Left ventricle myocardium superior (tissue), 1 donor: ENCODE results near the gene VIPR2. TPM values are rescaled to one million over a fixed set of nuclear protein-coding genes. Genes with fewer than 3 reads are reported as not detected.

ENCODE experiments used
- ATAC-seq: fragments of 200-7000 bp; cut with Tn5 transposase; one replicate; pipeline ENCODE4 v1.9.1; 2020; ENCODE audit warnings: mild to moderate bottlenecking, moderate library complexity
- DNase-seq: peaks from one replicate; pipeline ENCODE4 v3.0.0-alpha.2; 2020
- intact Hi-C: fragments of 100-400 bp; cut with micrococcal nuclease; formaldehyde crosslinking; loops from one replicate; pipeline ENCODE4 v1.11.0; 2022
- total RNA-seq: library from RNA; stranded (reverse); fragmentation: NEBNext Ultra II Directional; extraction: Animal tissue kit (Norgen Biotek cat#: 25700); gene quantifications from one replicate; pipeline ENCODE4 v1.2.1, GENCODE V29; 2021
- donor health status: DM: no; HTN: yes; CAD: no; lungs with severe emphysema.

Gene VIPR2
- total RNA-seq, 1 donor from 2014 or later = 21.3 TPM

DNA sequence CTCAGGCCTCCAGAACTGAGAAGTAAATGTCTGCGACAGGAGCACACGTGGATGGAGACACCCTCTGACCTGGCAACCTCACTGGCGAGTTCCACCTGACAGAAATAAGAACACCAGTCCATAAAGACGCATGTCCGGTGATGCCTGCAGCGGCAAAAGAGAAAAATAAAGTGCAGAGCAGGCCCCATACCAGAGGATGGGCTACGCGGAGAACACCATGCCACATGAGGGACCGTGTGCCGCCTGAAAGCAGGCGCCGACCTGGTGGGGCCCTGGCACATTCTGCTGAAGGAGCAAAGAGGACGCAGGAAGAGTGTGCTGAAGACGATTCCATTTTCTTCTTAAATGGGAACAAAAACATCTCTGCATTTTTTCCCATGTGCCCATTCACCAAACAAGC lies 105.0 kb downstream of the VIPR2 start:
- intact Hi-C loops = no loop called here
- DNase-seq (no peak), ATAC-seq (no peak)

DNA sequence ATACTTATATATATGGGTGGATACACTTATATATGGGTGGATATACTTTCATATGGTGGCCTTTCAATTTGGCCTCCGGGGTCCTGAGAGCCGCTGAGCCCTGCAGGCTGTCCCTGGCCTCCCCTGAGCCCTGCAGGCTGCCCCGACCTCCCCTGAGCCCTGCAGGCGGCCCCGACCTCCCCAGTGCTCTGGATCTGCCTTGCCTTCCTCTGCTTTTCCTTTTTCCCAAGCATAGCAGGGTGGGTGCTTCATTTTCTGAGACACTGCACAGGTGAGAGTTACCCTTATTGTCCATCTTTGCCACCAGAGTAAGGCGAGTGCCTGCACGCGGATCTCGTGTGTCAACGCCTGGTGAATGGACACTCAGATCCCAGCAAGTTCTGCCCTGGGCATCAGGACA lies 106.6 kb downstream of the VIPR2 start:
- ATAC-seq (no peak), DNase-seq (no peak)
- intact Hi-C loops = no loop called here

DNA sequence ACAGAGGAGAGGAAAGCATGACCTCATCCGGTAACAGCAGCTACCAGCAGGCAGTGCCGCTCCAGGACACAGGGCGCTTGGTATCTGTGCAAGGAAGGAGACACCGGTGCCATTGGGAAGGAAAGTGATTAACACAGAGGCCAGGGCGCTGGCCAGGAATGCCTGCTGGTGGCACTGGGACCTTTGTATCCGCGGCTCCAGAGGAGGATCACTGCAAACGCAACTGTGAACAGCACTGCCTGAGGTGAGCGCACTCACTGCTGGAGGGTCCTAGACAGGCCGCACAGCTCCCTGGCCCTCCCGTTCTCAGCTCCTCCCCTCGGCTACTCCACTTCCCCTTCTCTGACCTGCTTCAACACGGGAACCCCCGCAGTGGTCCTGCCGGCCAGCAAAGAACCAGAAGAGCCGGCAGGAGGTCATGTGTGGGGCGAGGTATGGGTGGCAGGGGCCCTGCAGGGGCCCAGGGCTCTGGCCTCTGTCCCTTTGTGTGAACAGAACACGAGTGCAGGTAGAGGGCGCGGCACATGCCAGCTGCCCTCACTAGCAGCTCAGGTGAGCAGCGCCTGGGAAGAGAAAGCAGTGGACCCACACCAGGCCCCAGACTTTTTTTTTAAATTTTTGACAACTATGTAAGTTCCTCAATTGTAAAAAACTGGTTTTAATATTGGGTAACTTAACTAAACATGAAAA lies 107.6 kb downstream of the VIPR2 start:
- intact Hi-C loops = no loop called here
- ATAC-seq = no peak
- DNase-seq = no peak

DNA sequence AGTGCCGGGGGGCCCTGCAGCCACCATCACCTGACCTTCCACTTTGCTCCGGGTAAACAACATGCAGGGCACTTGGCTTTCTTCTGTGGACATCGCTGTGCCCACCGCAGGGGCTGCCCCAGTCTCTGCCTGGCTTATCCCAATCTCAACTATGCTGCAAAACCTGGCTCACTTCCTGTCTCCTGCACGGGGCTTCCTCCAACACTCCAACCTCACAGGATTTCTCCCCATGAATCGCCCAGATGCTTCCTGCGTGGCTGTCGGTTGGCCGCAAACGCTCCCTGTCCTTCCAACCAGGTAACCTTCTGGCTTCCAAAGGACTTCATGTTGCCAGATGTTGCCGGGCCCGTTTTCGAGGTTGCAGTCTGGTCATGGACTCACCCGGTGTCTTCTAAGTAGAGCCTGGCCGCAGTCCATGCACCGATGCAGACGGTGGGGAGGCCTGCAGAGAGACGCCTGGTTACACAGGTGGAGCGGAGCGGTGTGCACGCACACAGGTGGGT lies 109.0 kb downstream of the VIPR2 start:
- ATAC-seq (no peak), DNase-seq (no peak)
- intact Hi-C loops = no loop called here

DNA sequence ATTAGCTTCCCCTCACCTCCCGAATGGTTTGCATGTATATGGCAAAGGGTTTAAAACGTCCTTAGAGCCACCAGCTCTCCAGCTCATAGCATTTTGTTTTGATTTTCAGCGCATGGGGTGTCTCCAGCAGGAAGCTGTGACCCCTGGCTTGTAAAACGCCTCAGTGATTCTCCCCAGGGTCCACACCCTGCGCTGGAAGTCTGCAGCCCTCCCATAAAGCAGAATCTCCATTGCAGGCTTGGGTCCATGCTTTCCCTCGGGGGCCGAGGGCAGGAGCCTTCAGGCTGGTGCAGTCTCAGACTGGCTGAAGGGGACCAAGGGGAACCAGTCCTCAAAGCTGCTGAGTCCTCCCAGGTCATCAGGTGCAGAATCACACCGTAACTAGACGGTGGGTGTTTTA lies 109.7 kb downstream of the VIPR2 start:
- intact Hi-C loops = no loop called here
- ATAC-seq = no peak
- no peak for DNase-seq

DNA sequence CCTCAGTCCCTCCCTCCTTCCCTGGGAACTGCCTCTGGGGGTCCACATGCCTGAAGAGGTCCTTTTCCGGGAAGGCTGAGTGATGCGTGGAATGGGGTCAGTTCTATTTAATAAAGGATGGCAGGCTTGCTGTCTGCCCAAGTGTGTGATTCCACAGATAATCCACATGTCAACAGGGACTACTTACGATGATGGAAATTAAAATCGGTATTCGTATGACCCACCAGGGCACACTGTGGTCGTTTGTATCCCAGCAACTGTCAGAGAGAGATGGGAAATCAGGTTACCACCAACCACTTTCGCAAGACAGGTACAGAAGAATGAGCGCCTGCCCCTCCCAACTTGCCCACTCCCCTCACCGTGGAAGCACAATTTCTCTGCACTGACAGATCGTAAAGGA lies 110.3 kb downstream of the VIPR2 start:
- intact Hi-C loops = no loop called here
- ATAC-seq = no peak
- no peak for DNase-seq

DNA sequence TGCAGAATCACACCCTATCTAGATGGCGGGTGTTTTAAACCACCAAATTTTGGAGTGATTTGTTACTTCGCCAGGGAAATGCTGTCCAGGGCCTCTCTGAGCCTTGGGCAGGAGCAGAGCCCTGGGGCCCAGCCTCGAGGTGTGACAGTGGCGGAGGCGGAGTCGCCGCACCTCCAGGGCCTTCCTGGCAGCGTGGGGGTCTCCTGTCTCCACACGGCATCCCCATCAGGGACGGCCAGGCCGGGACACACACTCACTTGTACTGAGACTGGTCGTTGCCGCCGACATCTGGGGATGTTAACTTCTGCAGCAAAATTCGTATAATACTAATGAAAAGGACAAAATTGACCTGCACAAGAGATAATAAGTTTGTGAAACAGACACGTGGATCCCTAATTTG lies 110.7 kb downstream of the VIPR2 start:
- intact Hi-C loops = no loop called here
- no peak for ATAC-seq
- no peak for DNase-seq

DNA sequence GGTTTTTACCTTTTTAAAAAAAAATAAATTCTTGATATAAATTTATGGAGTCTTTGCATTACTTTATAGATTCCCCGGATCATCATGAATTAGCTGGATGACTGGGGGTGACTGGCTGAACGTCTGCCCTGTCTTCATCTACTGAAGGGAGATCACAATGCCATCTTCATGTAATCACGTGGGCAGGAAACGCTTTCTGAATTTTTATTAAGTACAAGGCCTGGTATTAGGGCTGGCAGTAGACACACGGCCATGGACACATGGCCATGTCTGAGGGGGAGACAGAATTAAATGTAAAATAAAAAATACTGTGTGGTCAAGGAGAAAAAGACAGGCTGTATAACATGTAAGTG lies 111.2 kb downstream of the VIPR2 start:
- ATAC-seq = no peak
- no peak for DNase-seq
- intact Hi-C loops = no loop called here

DNA sequence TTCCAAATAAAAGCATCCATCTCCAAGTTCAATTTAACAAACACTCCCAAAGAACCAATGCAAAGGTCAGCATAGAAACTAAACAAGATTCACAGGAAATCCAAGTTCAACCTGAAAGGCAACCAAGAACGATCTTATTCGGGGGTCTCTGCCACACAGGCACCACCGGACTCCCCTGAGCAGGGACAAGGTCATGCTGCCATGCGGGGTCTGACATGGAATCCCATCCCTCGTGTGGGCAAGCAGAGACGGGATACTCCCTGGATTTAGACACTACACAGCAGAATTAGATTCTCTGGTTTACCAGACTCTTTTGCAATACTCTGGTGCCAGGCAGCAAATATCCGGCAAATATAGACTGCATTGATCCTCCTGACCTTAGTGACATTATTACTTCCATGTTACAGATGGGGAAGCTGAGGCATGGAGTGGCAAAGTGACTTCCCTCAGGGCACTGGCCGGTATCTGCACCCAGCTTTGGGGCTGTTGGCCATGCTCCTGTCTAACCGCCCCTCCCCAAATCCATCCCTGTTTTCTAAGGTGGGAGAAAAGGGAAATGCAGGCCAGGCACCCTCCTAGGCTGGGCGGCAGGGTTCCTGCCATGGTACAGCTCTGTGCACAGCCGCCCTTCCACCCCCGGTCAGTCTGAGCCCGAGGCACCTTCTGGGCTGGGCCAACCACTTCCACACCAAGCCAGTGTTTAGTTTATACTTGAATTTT lies 111.8 kb downstream of the VIPR2 start:
- no peak for DNase-seq
- intact Hi-C loops = no loop called here
- no peak for ATAC-seq

DNA sequence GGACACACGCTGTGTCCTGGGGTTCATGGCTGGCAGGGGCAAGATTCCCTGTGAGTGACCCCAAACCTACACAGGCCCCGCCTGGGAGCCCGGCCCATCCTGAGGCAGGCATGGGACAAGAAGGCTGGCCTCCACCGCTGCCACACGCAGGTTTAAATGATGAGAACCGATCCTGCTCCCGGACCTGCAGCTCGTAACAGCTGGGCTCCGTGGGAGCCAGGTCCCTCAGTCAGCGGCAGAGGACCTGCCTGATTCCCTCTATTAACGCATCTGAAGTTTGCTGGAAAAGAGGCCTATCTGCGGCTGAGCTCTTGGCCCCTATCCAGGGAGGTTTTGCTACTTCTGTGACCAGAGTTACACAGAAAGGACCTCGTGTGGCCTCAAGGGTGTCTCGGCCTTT lies 112.3 kb downstream of the VIPR2 start:
- ATAC-seq (no peak), DNase-seq (peak; percentile 55)
- intact Hi-C loops = no loop called here

DNA sequence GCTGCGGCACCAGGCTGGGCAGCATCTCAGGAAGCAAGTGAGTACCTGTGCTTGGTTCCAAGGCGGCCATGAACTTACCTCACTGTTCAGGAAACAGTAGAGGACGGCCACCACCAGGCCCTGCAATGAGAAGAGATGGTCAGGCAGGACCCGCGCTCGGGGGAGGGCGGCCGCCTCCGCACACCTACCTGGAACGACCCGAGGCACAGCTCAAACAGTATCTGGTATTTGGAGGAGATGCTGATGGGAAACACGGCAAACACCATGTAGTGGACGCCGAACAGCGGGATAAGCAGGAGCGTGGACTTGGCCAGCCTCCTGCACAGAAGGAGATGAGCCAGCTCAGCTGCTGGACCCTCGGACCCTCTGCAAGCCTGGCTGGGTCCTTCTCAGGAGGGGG lies 112.9 kb downstream of the VIPR2 start:
- ATAC-seq = no peak

DNA sequence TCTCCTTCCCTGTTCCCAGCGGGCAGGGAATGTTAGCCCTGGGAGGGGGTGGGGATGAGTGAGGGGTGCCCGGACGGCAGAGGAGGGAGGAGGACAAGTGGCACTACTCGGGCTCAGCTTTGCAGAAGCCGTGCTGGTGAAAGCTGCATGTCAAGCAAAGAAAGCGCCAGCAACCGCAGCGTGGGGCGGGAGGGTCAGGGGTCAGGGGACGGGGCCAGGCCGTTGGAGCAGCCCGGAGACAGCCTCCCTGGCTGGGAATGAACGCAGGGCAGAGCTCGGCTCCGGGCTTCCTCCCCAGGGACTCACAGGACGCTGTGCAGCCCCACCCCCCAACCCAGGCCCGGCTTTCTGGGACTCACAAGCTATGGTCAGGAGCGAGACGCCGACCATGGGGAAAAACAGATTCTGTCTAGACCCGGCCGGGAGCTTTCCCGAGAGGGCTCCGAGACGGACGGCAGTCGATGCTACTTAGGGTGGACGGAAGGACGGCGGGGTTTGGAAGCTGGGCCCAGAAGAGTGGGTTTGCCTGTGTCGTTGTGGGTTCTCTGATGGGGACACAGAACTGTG lies 113.4 kb downstream of the VIPR2 start:
- peak; percentile 78 for ATAC-seq
- intact Hi-C loops = no loop called here

More for the DNA sequence above, 112.9 kb downstream of the VIPR2 start:
- no peak for DNase-seq
- intact Hi-C loops = no loop called here

DNA sequence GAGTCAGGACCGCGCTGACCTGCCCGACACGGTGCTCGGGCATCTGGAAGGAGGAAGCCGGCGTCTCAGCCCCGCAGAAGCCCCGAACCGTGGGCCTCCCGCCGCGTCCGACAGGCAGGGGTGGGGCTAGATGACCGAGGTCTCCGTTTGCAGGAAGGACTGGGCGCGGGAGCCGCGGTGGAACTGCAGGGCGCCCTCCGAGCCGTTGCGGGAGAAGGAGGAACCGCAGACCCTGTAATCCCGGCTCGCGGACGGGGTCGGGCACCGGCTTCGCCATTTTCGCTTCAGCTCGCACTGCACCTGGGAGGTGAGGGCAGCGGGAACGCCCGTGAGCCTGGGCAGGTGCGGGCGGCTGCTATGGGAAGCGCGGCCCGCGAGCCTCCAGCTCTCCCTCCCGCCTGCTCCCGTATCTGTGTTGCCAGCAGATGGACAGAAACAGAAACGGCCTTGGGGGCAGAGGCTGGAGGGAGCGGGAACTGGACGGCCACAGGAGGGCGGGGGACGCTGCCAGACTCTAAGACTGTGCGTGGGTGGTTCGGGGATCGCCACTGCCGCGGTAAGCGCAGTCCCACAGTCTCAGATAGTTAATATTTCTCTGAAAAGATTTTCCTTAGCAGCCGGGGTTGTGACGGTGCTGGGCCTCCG lies 114.1 kb downstream of the VIPR2 start:
- intact Hi-C loops = no loop called here
- ATAC-seq (peak; percentile 74), DNase-seq (peak; percentile 77)

More for the DNA sequence above, 113.4 kb downstream of the VIPR2 start:
- peak; percentile 82 for DNase-seq

DNA sequence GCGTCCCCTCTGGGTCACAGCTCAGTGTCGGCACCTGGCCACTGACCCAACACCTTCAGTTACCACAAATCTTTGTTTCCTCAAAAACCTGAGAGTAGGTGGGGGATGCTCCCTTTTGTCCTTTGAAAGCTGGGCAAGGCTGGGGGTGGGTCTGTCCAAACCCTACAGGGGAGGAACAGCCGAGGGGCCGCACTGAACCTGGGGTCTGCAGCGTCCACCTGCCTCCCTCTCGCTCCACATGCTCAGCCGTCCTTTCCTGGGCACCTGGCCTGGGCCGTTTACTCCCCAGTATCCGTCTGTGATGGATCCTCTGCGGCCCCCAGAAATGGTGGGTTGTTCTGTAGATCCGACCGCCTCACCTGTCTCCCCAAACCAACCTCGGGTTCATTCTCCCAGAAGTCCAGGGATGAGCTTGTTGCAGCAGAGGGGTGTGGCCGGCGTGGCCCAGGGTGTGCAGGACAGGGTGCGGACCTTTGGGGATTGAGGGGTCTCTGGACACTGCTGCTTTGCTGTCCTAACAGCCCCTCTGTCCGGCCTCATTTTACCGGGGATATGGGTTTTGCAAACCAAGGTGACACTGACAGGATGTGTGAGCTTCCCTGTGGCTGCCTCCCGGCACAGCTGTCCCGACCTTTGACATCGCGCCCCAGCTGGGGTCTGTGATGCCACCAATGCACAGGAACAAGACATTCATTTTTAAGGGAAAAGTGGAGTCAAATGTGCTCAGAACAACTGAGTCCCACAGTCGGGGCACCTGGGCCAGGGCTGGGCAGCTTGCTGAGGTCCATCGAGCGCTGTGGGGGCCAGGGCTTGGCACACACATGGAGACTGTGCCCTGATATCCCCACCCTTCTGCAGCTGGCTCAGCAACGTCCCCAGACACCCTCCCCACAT lies 115.9 kb downstream of the VIPR2 start:
- no peak for ATAC-seq
- intact Hi-C loops = no loop called here
- no peak for DNase-seq

DNA sequence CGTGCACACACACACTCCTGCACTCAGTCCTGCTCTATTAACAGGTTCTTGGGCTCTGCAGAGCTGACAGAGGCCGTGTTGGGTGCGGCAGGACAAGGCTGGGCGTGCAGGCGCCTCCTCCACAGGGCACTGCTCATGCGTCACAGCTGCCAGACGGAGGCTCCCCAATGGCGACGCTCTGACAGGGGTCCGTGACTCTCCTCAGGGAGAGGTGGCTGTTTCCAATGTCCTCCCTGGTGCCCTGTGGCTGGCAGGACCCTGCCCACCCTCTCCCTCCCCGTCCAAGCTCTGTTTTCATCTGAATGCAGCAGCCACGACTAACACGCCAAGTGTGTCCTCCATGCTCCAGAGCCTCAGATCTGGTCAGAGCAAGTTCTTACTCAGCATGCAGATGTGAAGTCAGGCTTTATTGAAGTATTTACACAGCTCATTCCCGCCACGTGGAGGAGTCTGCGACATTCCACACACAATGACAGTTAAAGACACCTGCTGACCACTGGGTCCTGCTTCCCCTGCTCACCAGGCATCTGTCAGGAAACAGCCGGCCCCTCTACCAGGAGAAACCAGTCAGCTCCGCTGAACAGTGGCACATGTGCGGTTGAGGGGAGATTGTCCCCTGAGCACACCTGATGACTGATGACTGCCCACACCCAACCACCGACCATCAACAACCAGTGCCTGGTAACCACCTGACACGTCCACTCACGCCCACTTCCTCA lies 116.7 kb downstream of the VIPR2 start:
- DNase-seq (no peak), ATAC-seq (no peak)
- intact Hi-C loops = no loop called here

DNA sequence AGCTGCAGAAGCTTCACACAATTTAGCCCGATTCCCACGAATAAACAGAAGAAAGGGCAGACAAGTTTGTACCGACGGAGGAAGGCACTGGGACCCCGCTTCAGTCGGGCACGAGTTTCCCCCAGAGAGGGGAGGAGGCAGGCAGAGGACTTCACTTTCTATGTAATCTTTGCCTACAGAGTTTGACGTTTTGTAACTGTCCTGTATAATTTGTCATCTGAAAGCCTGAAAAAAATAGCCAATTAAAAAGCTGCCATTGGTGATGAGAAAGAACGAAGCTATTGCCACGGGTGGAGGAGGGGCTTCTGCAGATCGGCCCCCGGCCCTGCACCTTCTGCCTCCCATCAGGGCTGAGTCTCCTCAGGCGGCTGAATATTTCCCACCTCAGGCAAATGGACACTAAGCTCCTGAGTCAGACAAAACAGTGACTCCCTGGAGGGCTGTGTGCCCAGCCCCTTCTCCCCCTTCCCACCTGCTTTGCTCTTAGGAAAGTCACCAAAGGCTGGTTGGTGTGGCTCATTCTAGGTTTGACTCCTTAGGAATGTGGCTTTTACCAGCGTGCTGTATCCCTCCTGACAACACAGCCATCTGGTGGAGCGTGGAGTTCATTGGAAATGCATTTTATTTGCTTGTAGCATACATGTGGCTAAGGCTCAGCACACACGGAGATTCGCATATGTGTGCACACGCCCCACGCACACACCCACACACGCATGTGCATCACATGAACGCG lies 117.4 kb downstream of the VIPR2 start:
- intact Hi-C loops = no loop called here
- no peak for DNase-seq
- ATAC-seq = no peak

DNA sequence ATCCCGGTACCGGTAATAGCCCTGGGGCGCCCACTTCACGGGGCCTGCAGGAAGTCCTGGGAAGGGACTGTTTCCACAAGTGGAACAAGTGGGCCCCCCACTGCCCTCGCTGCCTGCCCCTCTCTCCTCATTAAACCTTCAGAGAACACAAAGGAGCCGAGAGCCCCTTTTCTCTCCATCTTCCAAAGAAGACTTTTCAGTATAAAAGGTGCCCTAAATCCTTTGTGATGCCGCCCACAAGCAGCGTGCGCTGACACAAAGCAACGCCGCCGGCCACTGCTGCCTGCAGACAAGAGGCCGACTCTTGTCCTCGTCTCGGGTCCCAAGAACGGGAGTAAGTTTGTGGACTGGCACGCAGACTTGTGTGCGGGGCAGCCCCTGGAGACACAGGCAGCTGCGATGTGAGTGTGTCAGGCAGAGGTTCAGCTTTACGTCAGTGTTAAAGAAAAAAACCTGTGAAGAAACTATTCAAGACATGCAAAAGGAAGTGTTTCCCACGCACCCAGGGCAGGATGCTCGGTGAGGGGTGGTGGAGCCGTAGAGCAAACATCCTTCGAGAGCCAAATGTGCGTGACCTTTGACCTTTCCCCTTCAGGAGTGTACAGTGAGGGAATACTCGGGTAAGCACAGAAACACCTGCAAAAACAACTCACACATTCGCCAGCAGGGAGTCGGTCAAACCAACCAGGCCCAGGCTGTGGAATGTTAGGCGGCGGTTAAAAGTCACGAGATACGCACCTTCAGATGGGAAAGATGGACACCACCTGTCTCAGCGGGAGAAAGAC lies 118.2 kb downstream of the VIPR2 start:
- intact Hi-C loops = no loop called here
- ATAC-seq (no peak), DNase-seq (no peak)
